SK-N-MC (cell line): ENCODE results near the gene PCDHGA8.

Experiments used
- EZH2 ChIP-seq: fragments of 200-600 bp; sonication (generic); IDR thresholded peaks from one replicate; pipeline ENCODE4 v1.6.1; 2017; ENCODE audit warnings: antibody characterized with exemption
- POLR2AphosphoS5 ChIP-seq: IDR thresholded peaks from 2 replicates; pipeline ENCODE4 v1.6.1; 2012; ENCODE audit warnings: mild to moderate bottlenecking, low read depth, low read length, borderline replicate concordance

DNA sequence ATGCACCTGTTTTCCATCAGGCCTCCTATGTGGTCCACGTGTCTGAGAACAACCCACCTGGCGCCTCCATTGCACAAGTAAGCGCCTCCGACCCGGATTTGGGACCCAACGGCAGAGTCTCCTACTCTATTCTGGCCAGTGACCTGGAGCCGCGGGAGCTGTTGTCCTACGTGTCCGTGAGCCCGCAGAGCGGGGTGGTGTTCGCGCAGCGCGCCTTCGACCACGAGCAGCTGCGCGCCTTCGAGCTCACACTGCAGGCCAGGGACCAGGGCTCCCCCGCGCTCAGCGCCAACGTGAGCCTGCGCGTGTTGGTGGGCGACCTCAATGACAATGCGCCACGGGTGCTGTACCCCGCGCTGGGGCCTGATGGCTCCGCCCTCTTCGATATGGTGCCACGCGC lies 40.8 kb upstream of the PCDHGA8 start:
- TF ChIP-seq EZH2, result no peak
- TF ChIP-seq POLR2AphosphoS5, result no peak
